OCI-M1 (cell line): ENCODE measurements around the gene TMEM239.
"Not testable (repeated sequence)": the region's sequence is repeated elsewhere in the genome, so short reads cannot be mapped to it uniquely, and the experiment has no call there.

Source experiments
- DNase-seq: peaks from one replicate; lab custom pipeline; 2025; lab: John Stamatoyannopoulos, UW

Gene TMEM239

GRCh38 chr20:2799688-2800520 is 16.3 kb upstream of the TMEM239 start:
- DNase-seq = no peak

DNA sequence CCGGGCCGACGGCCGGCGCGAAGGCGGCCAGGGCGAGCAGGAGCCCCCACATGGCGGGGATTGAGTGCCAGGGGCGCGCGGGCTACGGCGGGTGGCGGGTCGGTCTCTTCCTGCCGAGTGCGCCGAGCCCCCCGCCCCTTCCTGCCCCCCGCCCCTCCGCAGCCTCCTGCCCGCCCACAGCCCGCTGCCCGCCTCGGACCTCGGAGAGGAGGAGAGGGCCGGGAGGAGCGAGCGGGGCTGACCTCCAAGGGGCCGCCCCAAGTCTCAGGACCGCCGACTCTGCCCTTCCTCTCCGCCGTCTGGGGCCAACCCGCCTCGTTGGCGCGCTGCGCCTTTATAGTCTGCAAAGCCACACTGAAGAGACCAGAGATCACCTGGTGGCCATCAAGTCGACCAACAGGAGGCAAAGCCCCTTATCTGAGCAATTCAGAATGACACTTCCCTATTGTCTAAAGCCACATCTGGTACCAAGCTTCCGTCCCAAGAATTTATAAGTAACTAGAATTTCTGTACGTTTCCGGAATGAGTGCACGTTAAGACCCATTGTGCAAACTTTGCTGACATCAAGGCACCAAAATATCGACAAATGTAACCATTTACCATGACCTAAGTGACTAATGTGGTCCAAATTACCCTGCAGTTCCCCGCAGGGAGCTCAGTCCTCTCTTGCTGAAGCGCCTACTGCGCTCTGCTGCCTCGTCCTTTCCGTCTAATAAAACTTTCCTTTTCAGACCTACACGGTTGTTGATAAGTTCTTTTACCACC is 15.5 kb upstream of the TMEM239 start, which contains the start of gene CPXM1:
Gene CPXM1, minus strand, starts transcription at position 107 of the 765 bp plus-strand sequence. Its CDS starts 55 bp downstream, at position 52.
- DNase-seq = peak; percentile 91

DNA sequence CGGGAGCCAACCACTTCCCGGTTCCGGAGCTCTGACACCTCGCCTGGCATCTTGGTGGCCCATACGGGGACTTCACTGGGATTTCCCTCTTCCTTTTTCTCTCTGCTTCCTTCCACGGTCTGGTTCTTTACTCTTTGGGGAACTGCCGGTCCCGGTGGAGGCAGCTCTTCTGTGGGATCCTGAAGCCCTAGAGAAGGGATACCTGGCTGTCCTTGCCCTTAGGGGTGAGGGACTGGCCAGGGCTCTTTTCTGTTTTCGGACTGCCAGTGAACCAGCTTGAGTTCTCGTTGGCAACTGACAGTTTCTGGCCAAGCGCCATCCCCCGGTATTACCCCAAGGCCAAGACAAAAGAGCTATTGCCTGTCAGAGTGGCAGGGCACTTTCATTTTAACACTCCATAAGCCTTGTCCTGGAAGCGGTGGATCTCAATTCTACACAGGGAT is 14.9 kb upstream of the TMEM239 start:
- DNase-seq = no peak

DNA sequence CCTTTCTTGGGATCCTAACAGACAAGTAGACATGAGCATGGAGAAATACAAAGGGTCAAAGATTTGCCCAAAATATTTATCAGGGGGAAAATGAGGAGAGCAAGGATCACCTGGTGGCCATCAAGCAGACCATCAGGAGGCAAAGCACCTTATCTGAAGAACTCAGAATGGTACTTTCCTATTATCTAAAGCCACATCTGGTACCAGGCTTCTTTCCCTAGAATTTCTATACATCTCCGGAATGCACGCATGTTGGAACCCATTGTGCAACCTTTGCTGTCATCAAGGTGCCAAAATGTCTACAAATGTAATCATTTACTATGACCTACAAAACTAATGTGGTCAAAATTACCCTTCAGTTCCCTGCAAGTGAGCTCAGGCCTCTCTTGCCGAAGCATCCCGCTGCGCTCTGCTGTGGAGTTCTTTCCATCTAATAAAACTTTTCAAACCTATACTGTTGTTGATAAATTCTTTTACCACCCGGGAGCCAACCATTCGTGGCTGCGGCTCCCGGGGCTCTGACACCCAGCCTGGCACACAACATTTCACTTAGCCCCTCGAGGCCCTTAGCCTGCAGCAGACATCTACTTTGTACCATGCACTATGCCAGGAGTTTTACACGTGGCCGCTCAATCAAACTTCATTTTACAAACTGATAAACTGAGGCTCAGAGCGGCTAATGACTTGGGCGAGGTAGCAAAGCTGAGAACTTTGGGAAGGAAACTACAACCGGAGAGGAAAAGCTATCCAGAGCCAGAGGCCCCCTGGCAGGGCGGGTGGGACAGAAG is 11.9 kb upstream of the TMEM239 start:
- DNase-seq = peak; percentile 53

GRCh38 chr20:2804852-2805688 is 11.1 kb upstream of the TMEM239 start:
- DNase-seq = no peak

DNA sequence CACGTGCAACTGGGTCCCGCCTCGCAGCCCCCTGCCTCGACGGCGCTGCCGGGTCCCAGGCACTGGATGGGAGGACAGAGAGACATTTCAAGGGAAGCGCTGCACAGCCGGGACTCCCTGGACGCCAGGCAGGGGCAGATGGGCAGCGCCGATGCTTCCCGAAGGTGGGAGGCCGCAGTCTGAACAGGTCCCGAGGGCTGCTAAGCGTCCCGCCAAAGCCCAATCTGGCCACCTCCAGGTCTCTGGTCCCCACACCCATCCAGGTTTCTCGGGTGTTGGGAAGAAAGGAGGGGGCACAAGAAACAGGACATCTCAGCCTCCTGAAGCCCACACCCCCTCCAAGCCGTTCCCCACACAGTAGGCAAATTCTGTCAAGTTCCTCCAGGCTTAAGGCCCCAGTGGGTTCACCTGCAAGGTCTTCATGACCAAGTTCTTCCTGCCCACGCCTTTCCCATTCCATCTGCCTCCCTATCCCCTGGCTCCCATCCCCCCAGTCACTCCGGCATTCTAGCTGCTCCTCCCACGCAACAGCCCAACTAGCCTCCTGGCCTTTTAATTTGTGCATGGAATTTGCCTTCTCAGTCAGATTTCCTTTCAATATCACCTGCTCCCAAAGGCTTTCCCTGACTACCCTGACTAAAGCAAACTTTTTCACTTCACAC is 10.3 kb upstream of the TMEM239 start:
- no peak for DNase-seq

DNA sequence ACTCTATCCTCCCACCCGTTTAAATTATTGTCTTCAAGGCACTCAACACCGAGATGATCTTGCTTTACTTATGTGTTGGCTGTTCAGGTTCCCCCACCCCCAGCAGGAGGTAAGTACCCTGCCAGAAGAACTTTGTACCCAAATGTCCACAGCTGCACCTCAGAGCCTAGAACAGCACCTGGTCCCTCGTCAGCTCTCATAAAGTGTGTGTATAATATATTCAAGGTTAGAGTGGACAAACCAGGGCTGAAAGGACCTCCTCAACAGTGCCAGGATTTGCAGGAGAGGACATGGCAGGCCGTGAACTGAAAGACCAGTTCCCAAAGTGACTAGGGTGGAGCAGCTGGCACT is 9.8 kb upstream of the TMEM239 start:
- no peak for DNase-seq

DNA sequence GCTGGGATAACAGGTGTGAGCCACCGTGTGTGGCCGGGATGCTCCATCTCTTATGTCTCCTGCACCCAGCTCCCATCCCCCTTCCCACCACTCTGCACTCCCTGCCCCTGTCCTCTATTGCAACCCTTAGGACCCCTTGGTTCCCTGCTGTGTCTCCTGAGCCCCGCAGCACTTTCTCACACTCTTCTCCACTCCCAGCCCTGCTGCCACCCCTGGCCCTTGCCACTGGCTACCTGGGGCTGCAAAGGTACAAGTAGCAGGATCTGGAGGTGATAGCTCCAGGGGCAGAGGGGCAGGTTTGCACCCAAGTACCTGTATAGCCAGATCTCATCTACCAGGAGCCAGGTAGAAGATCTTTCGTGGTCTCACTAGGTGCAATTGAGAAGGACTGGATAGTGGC is 9.1 kb upstream of the TMEM239 start:
- DNase-seq = no peak

DNA sequence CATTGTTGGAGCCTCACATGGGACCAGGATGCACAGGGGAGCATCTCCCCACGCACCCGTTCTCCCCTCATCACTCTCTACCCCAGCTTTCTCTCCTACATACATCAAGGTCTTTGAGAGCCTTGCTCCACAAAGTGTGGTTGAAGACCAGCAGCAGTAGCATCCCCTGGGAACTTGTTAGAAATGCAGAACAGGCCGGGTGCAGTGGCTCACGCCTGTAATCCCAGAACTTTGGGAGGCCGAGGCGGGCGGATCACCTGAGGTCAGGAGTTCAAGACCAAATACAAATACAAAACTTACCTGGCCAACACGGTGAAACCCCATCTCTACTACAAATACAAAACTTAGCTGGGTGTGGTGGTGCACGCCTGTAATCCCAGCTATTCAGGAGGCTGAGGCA is 8.2 kb upstream of the TMEM239 start:
- DNase-seq = not testable (repeated sequence)

DNA sequence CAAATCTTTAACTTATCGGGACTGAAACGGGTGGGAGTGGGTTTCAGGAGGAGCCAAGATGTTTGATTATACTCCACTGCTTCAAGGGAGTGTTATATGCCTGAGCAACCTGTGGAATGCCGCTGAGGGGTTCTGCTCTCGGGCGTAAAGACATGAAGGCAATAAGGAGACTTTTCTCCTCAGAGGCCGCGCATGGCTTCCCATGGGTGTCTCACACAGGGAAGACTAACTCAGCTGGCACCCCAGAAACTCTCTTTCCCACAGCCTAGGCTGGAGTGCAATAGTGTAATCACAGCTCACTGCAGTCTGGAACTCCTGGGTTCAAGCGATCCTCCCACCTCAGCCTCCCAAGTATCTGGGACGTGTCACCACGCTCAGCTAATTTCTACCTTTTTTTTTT is 6.5 kb upstream of the TMEM239 start:
- DNase-seq = no peak

GRCh38 chr20:2812189-2812588 is 4.0 kb upstream of the TMEM239 start:
- no peak for DNase-seq

DNA sequence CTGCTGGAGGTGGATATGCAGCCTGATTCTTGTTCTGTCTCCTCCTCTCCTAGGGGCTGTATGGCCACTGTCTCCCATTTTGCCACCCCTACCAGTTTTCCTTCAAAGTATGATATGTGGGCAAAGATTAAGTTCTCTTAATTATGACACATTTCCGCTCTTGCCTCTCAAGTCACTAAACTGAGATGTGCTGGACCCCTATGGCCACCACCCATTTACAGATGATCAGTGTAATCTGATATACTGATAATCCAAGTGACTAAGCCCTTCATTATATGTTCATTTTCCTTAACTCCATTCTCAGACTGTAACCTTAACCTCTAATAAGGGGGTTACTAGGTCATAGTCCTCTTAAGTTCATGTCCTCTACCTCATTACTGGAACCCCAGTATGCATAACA is 2.1 kb upstream of the TMEM239 start:
- DNase-seq = no peak

DNA sequence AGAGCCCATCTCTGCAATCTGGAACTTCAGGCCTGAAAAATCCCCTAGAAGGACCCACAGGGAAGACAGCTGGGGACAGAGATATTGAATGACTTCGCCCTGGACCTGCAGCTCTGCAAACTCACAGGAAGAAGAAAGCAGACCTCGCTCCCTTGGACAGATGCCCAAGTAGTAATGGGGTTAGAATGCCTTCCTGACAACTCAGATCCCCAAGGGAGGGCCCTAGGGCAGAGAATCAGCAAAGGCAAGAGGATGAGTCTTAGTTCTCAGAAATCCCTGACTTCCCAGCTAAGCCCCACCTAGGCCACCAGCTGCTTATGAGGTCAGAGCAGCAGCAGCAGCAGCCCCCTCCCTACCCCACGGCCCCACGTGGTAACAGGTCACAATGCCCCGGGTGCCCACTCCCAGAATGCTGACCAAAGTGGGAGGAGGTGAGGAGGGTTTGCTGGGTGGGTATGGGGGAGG is 1.5 kb upstream of the TMEM239 start, which contains the start of gene C20orf141:
Gene C20orf141, plus strand, starts transcription at position 401 of the 465 bp plus-strand sequence. CDS start 198 bp downstream, outside the sequence.
- DNase-seq = peak; percentile 68

DNA sequence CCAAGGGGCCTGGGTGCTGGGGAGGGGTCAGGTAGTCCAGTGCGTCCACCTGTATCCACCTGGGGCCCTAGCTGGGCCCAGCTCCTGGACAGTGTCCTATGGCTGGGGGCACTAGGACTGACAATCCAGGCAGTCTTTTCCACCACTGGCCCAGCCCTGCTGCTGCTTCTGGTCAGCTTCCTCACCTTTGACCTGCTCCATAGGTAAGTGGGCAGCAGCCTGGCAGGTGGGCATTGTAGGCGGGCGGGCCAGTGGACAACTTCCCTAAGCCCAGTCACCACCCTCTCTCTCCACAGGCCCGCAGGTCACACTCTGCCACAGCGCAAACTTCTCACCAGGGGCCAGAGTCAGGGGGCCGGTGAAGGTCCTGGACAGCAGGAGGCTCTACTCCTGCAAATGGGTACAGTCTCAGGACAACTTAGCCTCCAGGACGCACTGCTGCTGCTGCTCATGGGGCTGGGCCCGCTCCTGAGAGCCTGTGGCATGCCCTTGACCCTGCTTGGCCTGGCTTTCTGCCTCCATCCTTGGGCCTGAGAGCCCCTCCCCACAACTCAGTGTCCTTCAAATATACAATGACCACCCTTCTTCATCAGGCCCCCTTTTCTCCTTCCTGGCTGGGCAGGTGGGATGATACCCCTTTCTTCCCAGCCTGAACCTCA is 793 bp upstream of the TMEM239 start:
- DNase-seq = no peak

DNA sequence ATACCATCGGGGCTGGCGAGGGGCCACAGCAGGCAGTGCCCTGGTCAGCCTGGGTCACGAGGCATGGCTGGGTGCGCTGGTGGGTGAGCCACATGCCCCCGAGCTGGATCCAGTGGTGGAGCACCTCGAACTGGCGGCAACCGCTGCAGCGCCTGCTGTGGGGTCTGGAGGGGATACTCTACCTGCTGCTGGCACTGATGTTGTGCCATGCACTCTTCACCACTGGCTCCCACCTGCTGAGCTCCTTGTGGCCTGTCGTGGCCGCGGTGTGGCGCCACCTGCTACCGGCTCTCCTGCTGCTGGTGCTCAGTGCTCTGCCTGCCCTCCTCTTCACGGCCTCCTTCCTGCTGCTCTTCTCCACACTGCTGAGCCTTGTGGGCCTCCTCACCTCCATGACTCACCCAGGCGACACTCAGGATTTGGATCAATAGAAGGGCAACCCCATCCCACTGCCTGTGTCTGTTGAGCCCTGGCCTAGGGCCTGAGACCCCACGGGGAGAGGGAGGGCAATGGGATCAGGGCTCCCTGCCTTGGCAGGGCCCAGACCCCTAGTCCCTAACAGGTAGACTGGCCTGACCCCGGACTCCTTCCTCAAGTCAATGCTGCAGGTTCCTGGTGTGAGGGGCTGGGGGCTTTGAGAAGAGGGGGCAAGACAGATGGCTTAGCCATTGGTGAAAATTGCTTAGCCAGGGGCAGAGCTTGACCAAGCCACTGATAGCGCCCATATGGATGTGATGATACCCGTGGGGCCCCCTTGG is 598 bp downstream of the TMEM239 start:
- no peak for DNase-seq

GRCh38 chr20:2817341-2817726 is 1.2 kb downstream of the TMEM239 start:
- DNase-seq = no peak

- no peak for DNase-seq
Measured at GRCh38 chr20:2817891-2818595, 1.9 kb downstream of the TMEM239 start.

GRCh38 chr20:2820084-2820895 is 4.1 kb downstream of the TMEM239 start:
- DNase-seq = no peak
